ENCODE measurements around the gene SMTNL1.

The SMTNL1 gene, protein sequence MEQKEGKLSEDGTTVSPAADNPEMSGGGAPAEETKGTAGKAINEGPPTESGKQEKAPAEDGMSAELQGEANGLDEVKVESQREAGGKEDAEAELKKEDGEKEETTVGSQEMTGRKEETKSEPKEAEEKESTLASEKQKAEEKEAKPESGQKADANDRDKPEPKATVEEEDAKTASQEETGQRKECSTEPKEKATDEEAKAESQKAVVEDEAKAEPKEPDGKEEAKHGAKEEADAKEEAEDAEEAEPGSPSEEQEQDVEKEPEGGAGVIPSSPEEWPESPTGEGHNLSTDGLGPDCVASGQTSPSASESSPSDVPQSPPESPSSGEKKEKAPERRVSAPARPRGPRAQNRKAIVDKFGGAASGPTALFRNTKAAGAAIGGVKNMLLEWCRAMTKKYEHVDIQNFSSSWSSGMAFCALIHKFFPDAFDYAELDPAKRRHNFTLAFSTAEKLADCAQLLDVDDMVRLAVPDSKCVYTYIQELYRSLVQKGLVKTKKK

DNA sequence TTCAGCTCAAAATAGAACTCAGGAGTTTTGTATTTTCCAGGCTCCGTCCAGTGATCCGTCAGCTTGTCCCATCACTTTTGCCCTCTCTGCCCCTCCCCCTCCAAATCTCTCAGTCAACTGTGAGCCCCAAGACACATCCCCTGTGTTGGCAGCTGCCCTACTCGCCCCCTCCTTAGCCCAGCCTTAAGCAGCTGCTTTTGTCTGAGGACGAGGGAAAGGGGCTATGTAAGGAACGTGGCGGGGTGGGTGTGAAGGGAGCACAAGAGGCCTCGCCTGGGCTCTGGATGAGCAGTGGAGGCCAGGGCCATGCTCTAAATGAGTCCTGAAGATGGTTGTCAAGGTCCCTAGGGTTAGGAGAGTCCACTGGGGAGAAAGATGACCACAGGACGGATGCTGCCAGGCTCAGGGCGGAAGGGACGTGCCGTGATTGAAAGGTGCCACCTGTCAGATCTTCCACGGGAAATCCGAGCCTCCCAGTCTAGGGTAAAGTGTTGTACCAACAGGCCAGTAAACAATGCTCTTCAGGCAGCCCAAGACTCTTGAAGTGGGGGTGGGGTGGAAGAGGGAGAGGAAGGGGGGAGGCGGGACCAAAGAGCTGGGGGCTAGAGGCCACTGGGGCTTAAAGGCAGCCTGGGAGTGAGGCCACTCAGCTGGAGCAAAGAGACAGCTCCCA, at the start of gene SMTNL1:
Gene SMTNL1, plus strand, starts transcription at position 649 of the 673 bp plus-strand sequence. CDS start 5,048 bp downstream, outside the sequence.
- DNase-seq = no peak
- in situ Hi-C loops (cut with HindIII; ENCODE audit: low pct_ligation_motif_present, low pct_unique_long_range_greater_than_20kb, low sequenced_read_pairs) = no loop called here

DNA sequence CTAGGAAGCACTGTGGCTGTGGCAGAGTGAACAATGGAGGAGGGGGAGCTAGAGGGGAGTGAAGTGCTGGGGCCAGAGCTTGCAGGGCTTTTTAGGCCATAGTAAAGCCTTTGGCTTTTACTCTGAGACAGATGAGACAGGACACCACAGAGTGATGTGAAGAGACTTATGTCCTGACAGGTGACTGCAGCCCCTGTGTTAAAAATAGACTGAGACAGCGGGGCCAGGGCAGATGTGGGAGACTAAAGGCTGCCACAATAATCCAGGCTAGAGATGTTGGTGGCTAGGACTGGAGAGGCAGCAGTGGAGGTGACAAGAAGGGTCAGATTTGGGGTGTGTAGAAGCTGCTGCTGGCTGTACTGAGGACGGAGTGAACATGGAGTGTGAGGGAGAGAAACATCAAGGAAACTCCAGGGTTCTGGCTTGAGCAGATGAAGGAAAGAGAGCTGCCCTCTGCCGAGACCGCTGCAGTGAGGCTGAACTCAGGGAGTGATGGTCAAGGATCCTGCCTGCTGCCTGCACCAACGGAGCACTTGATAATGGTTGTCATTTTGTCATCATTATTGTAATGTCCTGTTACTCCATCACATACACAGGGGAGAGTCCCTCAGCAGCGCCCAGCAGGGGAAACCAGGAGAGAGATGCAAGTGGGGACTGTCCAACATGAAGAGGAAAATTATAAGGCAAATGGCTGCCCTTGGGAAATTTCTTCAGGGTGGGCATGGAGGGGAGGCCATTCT, 49.3 kb upstream of the SMTNL1 start:
- no peak for DNase-seq
- in situ Hi-C loops (cut with HindIII; ENCODE audit: low pct_ligation_motif_present, low pct_unique_long_range_greater_than_20kb, low sequenced_read_pairs) = no loop called here

DNA sequence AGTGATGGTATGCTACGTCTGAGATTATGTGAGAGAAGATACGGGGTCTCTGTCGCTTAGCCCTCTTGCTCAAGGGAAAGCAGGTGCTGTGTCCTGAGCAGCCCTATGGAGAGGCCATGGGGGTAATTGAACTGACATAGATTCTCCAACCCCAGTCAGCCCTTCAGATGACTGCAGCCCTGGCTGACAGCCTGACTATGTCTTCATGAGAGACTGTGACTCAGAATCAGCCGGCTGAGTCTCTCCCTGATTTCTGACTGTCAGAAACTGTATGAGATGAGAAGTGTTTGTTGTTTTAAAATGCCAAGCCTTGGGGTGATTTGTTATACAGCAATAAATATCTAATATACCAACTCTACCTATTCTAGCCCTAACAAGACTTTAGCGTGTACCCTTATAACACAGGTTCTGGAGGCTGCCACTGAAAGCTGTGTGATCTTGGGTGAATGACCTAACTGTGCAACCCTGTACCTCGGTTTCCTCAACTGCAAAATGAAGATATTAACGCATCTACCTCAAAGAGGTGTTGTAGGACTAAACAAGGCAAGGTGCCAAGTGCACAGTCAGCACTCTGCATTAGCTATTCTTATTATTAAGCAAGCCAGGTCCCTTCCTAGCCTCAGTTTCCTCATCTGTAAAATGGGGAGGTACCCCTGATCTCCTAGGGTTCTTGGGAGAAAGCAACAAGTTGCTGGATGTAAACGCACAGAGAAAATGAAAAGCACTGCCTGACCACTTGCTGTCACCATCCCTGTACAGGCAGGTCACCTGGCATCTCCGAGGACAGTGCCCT, 46.7 kb upstream of the SMTNL1 start:
- DNase-seq = no peak
- in situ Hi-C loops (cut with HindIII; ENCODE audit: low pct_ligation_motif_present, low pct_unique_long_range_greater_than_20kb, low sequenced_read_pairs) = no loop called here

GRCh38 chr11:57491371-57492061, 45.9 kb upstream of the SMTNL1 start:
- in situ Hi-C loops (cut with HindIII; ENCODE audit: low pct_ligation_motif_present, low pct_unique_long_range_greater_than_20kb, low sequenced_read_pairs) = no loop called here

GRCh38 chr11:57493507-57494503, 43.6 kb upstream of the SMTNL1 start:
- peak; percentile 41 for DNase-seq

More at GRCh38 chr11:57491371-57492061, 45.9 kb upstream of the SMTNL1 start:
- DNase-seq = peak; percentile 40

GRCh38 chr11:57496109-57496820, 41.1 kb upstream of the SMTNL1 start:
- in situ Hi-C loops (cut with HindIII; ENCODE audit: low pct_ligation_motif_present, low pct_unique_long_range_greater_than_20kb, low sequenced_read_pairs) = no loop called here
- no peak for DNase-seq

More at GRCh38 chr11:57493507-57494503, 43.6 kb upstream of the SMTNL1 start:
- in situ Hi-C loops (cut with HindIII; ENCODE audit: low pct_ligation_motif_present, low pct_unique_long_range_greater_than_20kb, low sequenced_read_pairs) = no loop called here

- DNase-seq = no peak
- in situ Hi-C loops (cut with HindIII; ENCODE audit: low pct_ligation_motif_present, low pct_unique_long_range_greater_than_20kb, low sequenced_read_pairs) = no loop called here
Observed at GRCh38 chr11:57497303-57498247, 39.8 kb upstream of the SMTNL1 start.

DNA sequence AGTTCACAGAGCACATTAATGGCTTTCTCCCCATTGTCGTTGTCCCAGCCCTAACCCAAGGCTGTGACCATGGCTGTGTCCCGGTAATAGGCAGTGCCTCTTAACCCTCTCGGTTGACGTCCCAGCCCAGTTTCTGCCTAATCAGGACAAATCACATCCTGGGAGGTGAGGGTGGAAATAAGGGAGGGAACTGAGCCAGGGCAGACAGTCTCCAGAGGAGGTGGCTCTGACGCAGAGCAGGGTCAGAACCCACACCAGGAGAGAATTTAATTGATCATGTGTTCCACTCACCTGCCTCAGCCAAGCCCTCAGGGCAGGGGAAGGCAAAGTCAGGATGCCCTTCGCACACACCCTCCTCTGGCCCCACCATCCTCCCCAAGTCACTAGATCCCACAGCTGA, 38.9 kb upstream of the SMTNL1 start:
- in situ Hi-C loops (cut with HindIII; ENCODE audit: low pct_ligation_motif_present, low pct_unique_long_range_greater_than_20kb, low sequenced_read_pairs) = no loop called here
- DNase-seq = no peak

DNA sequence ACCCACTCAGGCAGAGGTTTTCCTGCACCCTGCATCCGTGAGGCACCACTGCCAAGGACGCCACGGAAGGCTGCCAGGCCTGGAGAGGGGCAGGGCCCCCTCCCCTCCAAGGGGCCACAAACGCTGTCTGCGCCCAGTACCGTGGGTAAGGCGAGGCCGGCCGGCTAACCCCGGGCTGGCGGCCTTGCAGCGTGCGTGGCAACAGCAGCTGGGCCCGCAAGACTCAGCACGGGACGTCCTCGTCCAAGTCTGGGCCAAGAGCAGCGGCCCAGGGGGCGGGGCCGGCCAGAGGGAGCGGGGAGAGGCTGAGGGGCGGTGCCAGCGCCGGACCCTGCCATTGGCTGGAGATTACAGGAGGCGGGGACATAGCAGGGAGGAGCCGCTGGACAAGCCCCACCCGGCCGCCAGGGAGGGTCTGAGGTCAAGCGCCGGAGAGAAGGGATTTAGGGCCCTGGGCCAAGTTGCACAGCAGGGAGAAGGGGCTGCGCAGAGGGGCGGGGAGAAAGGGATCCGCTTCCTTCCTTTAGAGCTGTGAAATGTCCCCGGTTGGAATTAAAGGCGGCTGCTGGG, 37.9 kb upstream of the SMTNL1 start:
- in situ Hi-C loops (cut with HindIII; ENCODE audit: low pct_ligation_motif_present, low pct_unique_long_range_greater_than_20kb, low sequenced_read_pairs) = no loop called here
- peak; percentile 85 for DNase-seq

- DNase-seq = no peak
- in situ Hi-C loops (cut with HindIII; ENCODE audit: low pct_ligation_motif_present, low pct_unique_long_range_greater_than_20kb, low sequenced_read_pairs) = no loop called here
Observed at GRCh38 chr11:57499983-57500461, 37.4 kb upstream of the SMTNL1 start.

DNA sequence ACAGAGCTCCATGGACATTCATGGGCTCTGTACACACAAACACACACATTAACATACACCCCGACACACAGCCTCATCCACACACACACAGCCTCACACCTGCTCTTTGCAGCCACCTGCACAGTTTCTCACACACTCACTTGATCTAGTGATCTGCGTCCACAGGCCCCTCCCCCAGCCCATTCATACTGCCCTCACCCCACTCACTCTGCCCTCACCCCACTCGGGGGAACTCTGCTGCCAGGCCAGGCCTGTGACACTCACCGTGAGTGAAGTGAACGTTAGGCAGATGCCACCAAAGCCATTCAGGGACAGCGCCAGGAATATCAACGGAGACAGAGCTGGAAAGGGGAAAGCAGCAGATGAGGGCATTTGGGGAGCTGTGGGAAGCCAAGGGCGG, 36.9 kb upstream of the SMTNL1 start:
- in situ Hi-C loops (cut with HindIII; ENCODE audit: low pct_ligation_motif_present, low pct_unique_long_range_greater_than_20kb, low sequenced_read_pairs) = no loop called here
- no peak for DNase-seq

DNA sequence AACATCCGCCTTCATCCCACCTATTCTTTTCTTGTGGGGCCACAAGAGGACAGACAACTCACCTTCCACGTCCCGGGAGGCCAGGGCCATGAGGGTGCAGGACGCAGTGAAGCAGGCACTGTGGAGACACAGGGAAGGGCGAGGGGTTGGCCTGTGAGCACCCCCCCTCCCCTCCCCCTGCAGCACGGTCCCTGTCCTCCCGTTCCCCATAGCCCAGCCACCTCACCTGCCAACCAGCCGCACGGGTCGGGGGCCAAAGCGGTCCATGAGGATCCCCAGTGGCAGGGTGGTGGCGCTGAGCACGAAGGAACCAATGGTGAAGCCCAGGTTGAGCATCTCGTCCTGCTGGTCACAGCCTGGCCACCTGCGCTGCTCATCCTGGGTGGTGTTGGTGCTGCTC, 36.5 kb upstream of the SMTNL1 start:
- in situ Hi-C loops (cut with HindIII; ENCODE audit: low pct_ligation_motif_present, low pct_unique_long_range_greater_than_20kb, low sequenced_read_pairs) = no loop called here
- no peak for DNase-seq

- in situ Hi-C loops (cut with HindIII; ENCODE audit: low pct_ligation_motif_present, low pct_unique_long_range_greater_than_20kb, low sequenced_read_pairs) = no loop called here
- no peak for DNase-seq
Observed at GRCh38 chr11:57501953-57502352, 35.4 kb upstream of the SMTNL1 start.

DNA sequence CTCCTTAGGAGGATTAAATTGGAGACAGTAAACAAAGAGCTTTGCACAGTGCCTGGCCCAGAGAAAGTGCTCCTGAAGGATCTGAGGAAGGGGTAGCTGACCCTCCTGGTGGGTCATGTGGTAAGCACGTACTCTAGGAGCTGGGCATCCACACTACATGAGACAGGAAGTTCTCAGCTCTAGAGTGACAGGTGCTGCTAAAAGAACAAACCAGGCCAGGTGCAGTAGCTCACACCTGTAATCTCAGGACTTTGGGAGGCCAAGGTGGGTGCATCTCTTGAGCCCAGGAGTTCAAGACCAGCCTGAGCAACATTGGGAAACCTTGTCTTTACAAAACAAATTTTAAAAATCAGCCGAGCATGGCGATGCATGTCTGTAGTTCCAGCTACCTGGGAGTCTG, 35.0 kb upstream of the SMTNL1 start:
- in situ Hi-C loops (cut with HindIII; ENCODE audit: low pct_ligation_motif_present, low pct_unique_long_range_greater_than_20kb, low sequenced_read_pairs) = no loop called here
- DNase-seq = no peak

DNA sequence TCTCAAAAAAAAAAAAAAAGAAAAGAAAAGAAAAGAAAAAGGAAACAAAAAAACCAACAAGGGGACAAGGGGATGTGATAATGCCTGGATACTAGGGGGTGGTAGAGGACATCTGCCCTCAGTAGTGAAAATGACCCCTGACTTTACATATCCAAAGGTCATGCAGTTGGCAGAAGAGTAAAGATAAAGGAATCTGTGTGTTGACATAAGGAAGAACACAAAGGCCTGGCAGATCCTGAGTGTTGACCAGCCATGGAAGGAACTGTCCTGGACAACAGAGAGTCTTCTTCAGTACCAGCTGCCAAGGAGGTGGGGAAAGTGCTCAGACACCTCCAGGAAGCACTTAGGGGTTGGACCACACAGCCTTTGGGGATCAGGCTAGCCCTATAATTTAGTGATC, 34.5 kb upstream of the SMTNL1 start:
- in situ Hi-C loops (cut with HindIII; ENCODE audit: low pct_ligation_motif_present, low pct_unique_long_range_greater_than_20kb, low sequenced_read_pairs) = no loop called here
- no peak for DNase-seq

Data from ACHN (cell line).